ENCODE results near the gene AGAP1.

DNA sequence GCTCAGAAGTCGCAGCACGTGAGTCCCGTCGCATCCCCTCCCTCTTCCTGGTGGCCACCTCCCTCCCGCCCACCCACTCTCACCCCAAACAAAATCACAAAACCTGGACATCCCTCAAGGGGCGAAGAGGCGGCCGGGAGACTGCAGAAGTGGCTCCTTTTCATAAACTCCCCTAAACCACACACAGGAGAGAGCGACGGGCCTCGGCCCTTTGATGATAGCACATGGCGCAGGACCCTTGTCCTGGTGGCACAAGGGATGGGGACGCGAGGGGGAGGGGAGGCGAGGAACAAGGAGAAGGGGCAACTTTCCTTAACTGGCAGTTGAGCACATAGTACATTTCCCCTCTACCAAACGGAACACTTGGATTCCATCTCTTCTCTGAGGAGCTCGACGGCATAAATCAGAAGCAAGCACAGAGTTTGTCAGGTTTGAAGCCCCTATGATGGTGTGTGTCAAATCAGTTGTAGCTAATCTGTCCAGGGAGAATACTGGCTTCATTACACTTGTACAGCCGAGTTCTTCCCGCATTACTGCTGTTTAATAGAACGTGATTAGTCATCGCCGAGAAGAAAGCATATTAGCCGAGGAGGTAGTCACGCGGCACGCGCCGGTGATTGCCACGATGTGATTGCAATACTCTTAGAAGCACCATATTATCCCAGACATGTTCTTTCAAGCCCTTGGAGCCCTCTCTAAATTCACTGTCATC lies 630.5 kb downstream of the AGAP1 start:
- TF ChIP-seq, protein P1, sequence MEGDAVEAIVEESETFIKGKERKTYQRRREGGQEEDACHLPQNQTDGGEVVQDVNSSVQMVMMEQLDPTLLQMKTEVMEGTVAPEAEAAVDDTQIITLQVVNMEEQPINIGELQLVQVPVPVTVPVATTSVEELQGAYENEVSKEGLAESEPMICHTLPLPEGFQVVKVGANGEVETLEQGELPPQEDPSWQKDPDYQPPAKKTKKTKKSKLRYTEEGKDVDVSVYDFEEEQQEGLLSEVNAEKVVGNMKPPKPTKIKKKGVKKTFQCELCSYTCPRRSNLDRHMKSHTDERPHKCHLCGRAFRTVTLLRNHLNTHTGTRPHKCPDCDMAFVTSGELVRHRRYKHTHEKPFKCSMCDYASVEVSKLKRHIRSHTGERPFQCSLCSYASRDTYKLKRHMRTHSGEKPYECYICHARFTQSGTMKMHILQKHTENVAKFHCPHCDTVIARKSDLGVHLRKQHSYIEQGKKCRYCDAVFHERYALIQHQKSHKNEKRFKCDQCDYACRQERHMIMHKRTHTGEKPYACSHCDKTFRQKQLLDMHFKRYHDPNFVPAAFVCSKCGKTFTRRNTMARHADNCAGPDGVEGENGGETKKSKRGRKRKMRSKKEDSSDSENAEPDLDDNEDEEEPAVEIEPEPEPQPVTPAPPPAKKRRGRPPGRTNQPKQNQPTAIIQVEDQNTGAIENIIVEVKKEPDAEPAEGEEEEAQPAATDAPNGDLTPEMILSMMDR (IDR thresholded peaks at IDR 0.05), result no peak
- no peak for TF ChIP-seq POLR2A (IDR thresholded peaks at IDR 0.05)

Data from heart left ventricle (tissue), 13 donors.